Spleen (tissue), 11 donors: ENCODE results near the gene FES. TPM values are rescaled to one million over a fixed set of nuclear protein-coding genes. Genes with fewer than 3 reads are reported as not detected.
"Not testable (repeated sequence)": the region's sequence is repeated elsewhere in the genome, so short reads cannot be mapped to it uniquely, and the experiment has no call there.

Source experiments
- DNase-seq: peaks from one replicate; pipeline ENCODE4 v3.0.0-alpha.2; 2020
- H3K27ac ChIP-seq, 8 donors: fragments of 200-600 bp; sonication (generic) in 7 of 8; 1 replicate in 4 of 8; 2 replicates in 4 of 8; pipeline versions ENCODE4 v1.5.0 to v1.8.0; 2016 to 2021; ENCODE audit warnings: inconsistent platforms in 4 of 8, mild to moderate bottlenecking in 4 of 8, moderate library complexity in 1 of 8
- H3K27me3 ChIP-seq, 7 donors: fragments of 200-600 bp; sonication (generic) in 6 of 7; replicated peaks in 1 of 7; 1 replicate in 4 of 7; 2 replicates in 3 of 7; pipeline versions ENCODE4 v1.5.0 to v1.8.0; 2016 to 2021; ENCODE audit warnings: inconsistent platforms in 3 of 7, mild to moderate bottlenecking in 1 of 7
- H3K36me3 ChIP-seq, 6 donors: fragments of 200-600 bp; sonication (generic) in 5 of 6; 1 replicate in 4 of 6; 2 replicates in 2 of 6; pipeline versions ENCODE4 v1.5.0 to v1.8.0; 2016 to 2021; ENCODE audit warnings: inconsistent platforms in 2 of 6
- H3K4me1 ChIP-seq, 6 donors: fragments of 200-600 bp; sonication (generic) in 5 of 6; 1 replicate in 3 of 6; 2 replicates in 3 of 6; pipeline versions ENCODE4 v1.5.0 to v1.8.0; 2016 to 2021; ENCODE audit warnings: inconsistent platforms in 3 of 6
- H3K4me3 ChIP-seq, 8 donors: fragments of 200-600 bp; sonication (generic) in 7 of 8; 1 replicate in 4 of 8; 2 replicates in 4 of 8; pipeline versions ENCODE4 v1.5.0 to v1.8.0; 2016 to 2021; ENCODE audit warnings: inconsistent platforms in 4 of 8, mild to moderate bottlenecking in 4 of 8, moderate library complexity in 2 of 8
- H3K9me3 ChIP-seq, 8 donors: fragments of 200-600 bp; sonication (generic) in 7 of 8; 1 replicate in 4 of 8; 2 replicates in 4 of 8; pipeline versions ENCODE4 v1.5.0 to v1.8.0; 2016 to 2021; ENCODE audit warnings: inconsistent platforms in 4 of 8
- POLR2A ChIP-seq, 3 donors: fragments of 450-650 bp; IDR thresholded peaks; one replicate each; pipeline ENCODE4 v1.5.1; 2017; ENCODE audit warnings: antibody characterized with exemption in 3 of 3, mild to moderate bottlenecking in 1 of 3
- POLR2AphosphoS5 ChIP-seq, 3 donors: sonication (generic); formaldehyde crosslinking; IDR thresholded peaks; one replicate each; pipeline ENCODE4 v1.5.1; 2017; ENCODE audit warnings: antibody characterized with exemption in 3 of 3
- WGBS, 5 donors: extraction: QIAGEN DNeasy Blood & Tissue Kit in 3 of 5; methylation state at CpG; one replicate each; pipeline versions ENCODE4 v1.1.5 to v1.1.7; 2013 to 2018; 5-methylcytosine and 5-hydroxymethylcytosine counted together
- intact Hi-C: fragments of 100-400 bp; cut with DNase I; formaldehyde crosslinking; loops from one replicate; pipeline ENCODE4 v1.15.0; 2023; ENCODE audit warnings: low total_unique reads
- polyA plus RNA-seq, 3 donors: library from polyadenylated mRNA; stranded (reverse); fragments of 200-250 nt; gene quantifications; one replicate each; pipeline ENCODE4 v1.2.1, GENCODE V29; 2013
- total RNA-seq, 7 donors: library from RNA; depleted of rRNA in 3 of 7; stranded (reverse); fragments of >200 nt in 3 of 7; fragmentation: NEBNext Ultra II Directional in 4 of 7; extraction: Animal tissue kit (Norgen Biotek cat#: 25700) in 4 of 7; gene quantifications; one replicate each; pipeline versions ENCODE4 v1.1.0 to v1.2.1, GENCODE V29; 2016 to 2021
- TF ChIP-seq, protein P1 (sequence below), 11 experiments: fragments of 200-600 bp in 7 of 11; fragments of 450-650 bp in 4 of 11; sonication (generic) in 4 of 11; IDR thresholded peaks in 8 of 11; conservative IDR thresholded peaks in 3 of 11; 1 replicate in 7 of 11; 2 replicates in 4 of 11; pipeline versions ENCODE4 v1.4.0 to v1.8.0; 2016 to 2021; ENCODE audit warnings: antibody characterized with exemption in 11 of 11, inconsistent platforms in 4 of 11, mild to moderate bottlenecking in 1 of 11
- donor health status: healthy with polysubstance abuse.
- donor health status: DM: no; HTN: no; CAD: no; lungs with moderate emphysema.
- donor health status: DM: no; HTN: no; CAD: no.
- donor health status: Bipolar disorder and iron deficiency.
- donor health status: healthy.
- donor health status: DM: no; HTN: no; CAD: no.
- donor health status: DM: yes; HTN: yes; CAD: no.

The FES gene
- total and polyA plus RNA-seq, 10 donors = 39.5 to 369 (median 240) TPM

DNA sequence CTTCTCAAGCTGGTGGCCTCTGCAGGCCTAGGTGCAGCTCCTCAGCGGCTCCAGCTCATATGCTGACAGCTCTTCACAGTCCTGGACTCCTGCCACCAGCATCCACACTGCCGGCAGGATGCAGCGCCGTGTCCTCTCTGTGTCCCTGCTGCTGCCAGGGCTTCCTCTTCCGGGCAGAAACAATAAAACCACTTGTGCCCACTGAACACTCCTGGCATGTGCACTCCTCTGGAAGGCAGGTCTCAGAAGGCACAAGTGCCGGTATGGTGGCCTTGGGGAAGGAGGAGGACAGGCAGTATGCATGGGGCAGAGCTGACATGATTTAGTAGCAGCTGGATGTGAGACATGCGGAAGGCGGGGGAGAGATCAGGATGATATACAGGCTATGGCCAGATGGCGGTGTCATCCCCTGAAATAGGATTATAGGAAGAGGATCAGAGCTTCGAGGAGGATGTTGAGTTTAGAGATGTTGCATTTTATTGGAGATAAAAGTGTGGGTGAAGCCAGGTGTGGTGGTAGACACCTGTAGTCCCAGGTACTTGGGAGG, 11.3 kb downstream of the FES start:
- DNase-seq = peak; percentile 81
- Histone ChIP-seq H3K27ac (peak overlapping the region in 5 of 8 donors; percentile 16 to 58 (median 40)), H3K4me1 (peaks cover 4 to 71% (median 40%) of the 10 kb centered on the region in 6 donors), H3K36me3 (peaks cover 9 to 64% (median 50%) of the 10 kb centered on the region in 6 donors), H3K9me3 (no peaks in the 10 kb centered on the region), H3K27me3 (peaks cover 0 to 8% (median 0%) of the 10 kb centered on the region in 7 donors), H3K4me3 (no peak overlapping the region)
- 60 to 76% (median 64%) methylated on average over 5 to 10 of the region's 10 CpGs for WGBS, 5 donors
- TF ChIP-seq POLR2AphosphoS5 (IDR thresholded peaks at IDR 0.05) = peak; percentile 84 to 92 (median 91)
- TF ChIP-seq, protein P1, sequence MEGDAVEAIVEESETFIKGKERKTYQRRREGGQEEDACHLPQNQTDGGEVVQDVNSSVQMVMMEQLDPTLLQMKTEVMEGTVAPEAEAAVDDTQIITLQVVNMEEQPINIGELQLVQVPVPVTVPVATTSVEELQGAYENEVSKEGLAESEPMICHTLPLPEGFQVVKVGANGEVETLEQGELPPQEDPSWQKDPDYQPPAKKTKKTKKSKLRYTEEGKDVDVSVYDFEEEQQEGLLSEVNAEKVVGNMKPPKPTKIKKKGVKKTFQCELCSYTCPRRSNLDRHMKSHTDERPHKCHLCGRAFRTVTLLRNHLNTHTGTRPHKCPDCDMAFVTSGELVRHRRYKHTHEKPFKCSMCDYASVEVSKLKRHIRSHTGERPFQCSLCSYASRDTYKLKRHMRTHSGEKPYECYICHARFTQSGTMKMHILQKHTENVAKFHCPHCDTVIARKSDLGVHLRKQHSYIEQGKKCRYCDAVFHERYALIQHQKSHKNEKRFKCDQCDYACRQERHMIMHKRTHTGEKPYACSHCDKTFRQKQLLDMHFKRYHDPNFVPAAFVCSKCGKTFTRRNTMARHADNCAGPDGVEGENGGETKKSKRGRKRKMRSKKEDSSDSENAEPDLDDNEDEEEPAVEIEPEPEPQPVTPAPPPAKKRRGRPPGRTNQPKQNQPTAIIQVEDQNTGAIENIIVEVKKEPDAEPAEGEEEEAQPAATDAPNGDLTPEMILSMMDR (IDR thresholded peaks at IDR 0.05 in 8 of 11, conservative IDR thresholded peaks at IDR 0.05 in 3 of 11) = peak in 3 of 11 experiments; percentile 15 to 41 (median 25)
- no peak for TF ChIP-seq POLR2A (IDR thresholded peaks at IDR 0.05)
- intact Hi-C loops = no loop called here

DNA sequence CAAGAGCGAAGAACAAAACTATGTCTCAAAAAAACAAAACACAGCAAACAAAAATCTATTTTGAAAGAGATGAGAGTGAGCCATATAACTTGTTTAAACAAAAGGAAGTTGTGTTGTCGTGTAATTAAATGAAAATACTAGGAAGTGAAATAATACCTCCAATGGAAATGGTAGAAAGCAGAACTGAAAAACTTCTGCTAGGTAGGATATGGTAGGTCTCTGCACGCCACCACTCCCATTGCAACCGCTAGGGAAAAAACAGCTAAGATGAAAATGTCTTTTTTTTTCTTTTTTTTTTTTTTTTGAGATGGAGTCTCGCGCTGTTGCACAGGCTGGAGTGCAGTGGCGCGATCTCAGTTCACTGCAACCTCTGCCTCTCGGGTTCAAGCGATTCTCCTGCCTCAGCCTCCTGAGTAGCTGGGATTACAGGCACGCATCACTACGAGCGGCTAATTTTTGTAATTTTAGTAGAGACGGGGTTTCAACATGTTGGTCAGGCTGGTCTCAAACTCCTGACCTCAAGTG, 12.9 kb downstream of the FES start:
- peaks cover 10 to 68% (median 44%) of the 10 kb centered on the region in 6 donors for H3K4me1 ChIP-seq
- TF ChIP-seq, protein P1 (IDR thresholded peaks at IDR 0.05 in 8 of 11, conservative IDR thresholded peaks at IDR 0.05 in 3 of 11) = peak in 5 of 11 experiments; percentile 12 to 30 (median 19)
- H3K4me3 ChIP-seq, H3K27me3 ChIP-seq, H3K9me3 ChIP-seq, DNase-seq, intact Hi-C loops: not testable (repeated sequence)
- peaks cover 9 to 49% (median 35%) of the 10 kb centered on the region in 6 donors for H3K36me3 ChIP-seq
- H3K27ac ChIP-seq = peak overlapping the region in 4 of 8 donors; percentile 28 to 58 (median 48)
- 74 to 79% (median 75%) methylated on average over 14 of the region's 14 CpGs for WGBS, 5 donors

DNA sequence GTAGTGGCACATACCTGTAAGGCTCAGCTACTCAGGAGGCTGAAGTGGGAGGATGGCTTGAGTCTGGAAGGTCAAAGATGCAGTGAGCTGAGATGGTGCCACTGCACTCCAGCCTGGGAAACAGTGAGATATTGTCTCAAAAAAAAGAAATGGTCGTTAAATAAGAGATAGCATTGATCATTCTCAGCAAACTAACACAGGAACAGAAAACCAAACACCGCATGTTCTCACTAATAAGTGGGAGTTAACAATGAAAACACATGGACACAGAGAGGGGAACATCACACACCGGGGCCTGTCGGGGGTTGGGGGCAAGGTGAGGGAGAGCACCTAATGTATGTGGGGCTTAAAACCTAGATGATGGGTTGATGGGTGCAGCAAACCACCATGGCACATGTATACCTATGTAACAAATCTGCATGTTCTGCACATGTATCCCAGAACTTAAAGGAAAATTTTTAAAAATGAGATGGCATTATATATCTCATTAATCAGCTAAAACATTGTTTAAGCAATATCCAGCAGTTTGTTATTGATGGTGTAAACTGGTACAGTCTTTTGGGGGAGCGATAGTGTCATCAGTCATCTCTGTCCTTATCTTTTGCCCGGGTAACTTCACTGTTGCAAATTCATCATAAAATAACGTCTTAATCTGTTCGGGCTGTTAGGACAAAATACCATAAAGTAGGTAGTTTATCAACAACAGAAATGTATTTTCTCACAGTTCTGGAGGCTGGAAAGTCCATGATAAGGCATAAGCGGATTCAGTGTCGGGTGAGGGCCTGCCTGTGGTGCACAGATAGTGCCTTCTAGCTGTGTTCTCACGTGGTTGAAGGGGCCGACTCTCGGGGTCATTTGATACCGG, 17.1 kb downstream of the FES start:
- H3K36me3 ChIP-seq = peaks cover 0 to 27% (median 18%) of the 10 kb centered on the region in 6 donors
- intact Hi-C loops = no loop called here
- no peaks in the 10 kb centered on the region for H3K27me3 ChIP-seq
- no peak for DNase-seq
- H3K4me3 ChIP-seq = peak overlapping the region in 3 of 8 donors; percentile 66 to 92 (median 73)
- no peaks in the 10 kb centered on the region for H3K9me3 ChIP-seq
- peaks cover 18 to 58% (median 35%) of the 10 kb centered on the region in 6 donors for H3K4me1 ChIP-seq
- WGBS, 5 donors = 46 to 60% (median 51%) methylated on average over 14 of the region's 14 CpGs
- no peak for TF ChIP-seq POLR2A (IDR thresholded peaks at IDR 0.05)
- TF ChIP-seq, protein P1 (IDR thresholded peaks at IDR 0.05 in 8 of 11, conservative IDR thresholded peaks at IDR 0.05 in 3 of 11) = no peak
- TF ChIP-seq POLR2AphosphoS5 (IDR thresholded peaks at IDR 0.05) = no peak
- peak overlapping the region; percentile 93 to 99 (median 95) for H3K27ac ChIP-seq
